HG02678 (cell line): Measurements from ENCODE around the gene TTLL6.
"Not testable (repeated sequence)": the region's sequence is repeated elsewhere in the genome, so short reads cannot be mapped to it uniquely, and the experiment has no call there.

ENCODE experiments used
- ATAC-seq: cut with Tn5 transposase; IDR thresholded peaks from one replicate; pipeline ENCODE4 v1.9.1; 2021; ENCODE audit warnings: mild to moderate bottlenecking, moderate library complexity; ENCODE audit not compliant: unreplicated experiment

The TTLL6 gene

GRCh38 chr17:48816774-48817590 is at the start of gene TTLL6:
Gene TTLL6 (minus strand): TSS chr17:48817229. CDS start chr17:48817072, 157 bp downstream.
- peak; percentile 90 for ATAC-seq

GRCh38 chr17:48860456-48860855 is 43.4 kb upstream of the TTLL6 start:
- no peak for ATAC-seq

- ATAC-seq: no peak
These were observed 43.0 kb upstream of the TTLL6 start for GRCh38 chr17:48860034-48860433.

- ATAC-seq: no peak
These were observed 39.2 kb upstream of the TTLL6 start for GRCh38 chr17:48856122-48856821.

GRCh38 chr17:48854774-48855476 is 37.9 kb upstream of the TTLL6 start:
- ATAC-seq: no peak

- no peak for ATAC-seq
These were observed 33.8 kb upstream of the TTLL6 start for GRCh38 chr17:48850792-48851323.

DNA sequence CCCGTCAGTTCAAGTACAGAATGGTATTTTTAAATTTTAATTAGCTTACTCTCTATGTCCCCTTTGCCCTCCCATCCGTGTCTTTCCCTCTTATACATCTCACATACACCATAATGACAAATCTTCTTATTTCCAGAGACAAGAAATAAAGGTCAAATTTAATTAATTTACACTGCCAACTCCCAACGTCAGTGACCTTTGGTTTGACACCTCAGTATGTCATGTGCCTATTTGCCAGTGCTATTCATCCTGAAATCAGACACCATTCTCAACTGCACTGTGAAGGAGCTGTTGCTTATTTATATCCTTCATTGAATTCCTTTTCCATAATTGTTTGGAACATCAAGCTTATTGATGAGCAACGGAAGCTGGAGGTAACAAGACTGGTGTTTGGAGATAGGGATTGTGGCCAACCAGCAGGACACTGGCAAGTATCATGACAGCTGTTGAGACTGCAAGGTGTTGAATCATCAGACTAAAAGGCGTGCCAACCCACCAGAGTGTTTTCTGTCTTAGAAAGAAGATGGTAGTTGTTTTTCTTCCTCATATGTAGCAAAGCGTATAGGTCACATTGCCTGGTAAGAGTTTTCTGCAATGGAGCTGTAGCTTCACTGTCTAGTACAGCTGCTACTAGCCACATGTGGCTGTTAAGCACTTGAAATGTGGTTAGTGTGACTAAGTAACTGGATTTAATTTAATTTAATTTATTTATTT is 26.3 kb upstream of the TTLL6 start:
- ATAC-seq: no peak

DNA sequence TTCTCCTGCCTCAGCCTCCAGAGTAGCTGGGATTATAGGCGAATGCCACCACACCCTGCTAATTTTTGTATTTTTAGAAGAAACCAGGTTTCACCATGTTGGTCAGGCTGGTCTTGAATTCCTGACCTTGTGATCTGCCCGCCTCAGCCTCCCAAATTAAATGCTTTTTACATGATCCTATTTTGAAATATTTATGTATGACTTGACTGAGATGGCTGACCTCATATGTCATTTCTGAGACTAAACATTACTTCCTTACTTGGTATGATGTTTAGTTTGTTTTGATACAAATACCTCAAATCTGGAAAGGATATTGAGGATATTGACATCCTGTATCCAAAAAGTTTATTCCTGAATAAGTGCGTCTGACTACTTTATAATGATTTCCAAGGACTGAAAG is 25.7 kb upstream of the TTLL6 start:
- no peak for ATAC-seq

DNA sequence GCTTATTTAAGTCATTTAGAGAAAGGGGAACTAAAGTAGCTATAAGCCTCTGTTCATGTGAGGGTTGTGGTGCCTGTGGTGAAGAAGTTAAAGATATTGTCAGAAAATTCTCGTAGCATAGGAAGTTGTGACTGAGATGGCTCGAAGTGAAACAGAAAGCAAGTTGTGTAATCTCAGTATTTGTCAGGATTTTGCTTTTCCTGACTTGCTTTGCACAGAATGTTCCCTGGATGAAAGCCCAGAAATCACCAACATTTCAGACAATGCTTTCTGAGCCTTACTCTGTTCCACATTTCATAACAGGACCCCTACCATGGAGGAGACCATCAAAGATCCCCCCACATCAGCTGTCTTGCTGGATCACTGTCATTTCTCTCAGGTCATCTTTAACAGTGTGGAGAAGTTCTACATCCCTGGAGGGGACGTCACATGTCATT is 24.4 kb upstream of the TTLL6 start:
- peak; percentile 85 for ATAC-seq

DNA sequence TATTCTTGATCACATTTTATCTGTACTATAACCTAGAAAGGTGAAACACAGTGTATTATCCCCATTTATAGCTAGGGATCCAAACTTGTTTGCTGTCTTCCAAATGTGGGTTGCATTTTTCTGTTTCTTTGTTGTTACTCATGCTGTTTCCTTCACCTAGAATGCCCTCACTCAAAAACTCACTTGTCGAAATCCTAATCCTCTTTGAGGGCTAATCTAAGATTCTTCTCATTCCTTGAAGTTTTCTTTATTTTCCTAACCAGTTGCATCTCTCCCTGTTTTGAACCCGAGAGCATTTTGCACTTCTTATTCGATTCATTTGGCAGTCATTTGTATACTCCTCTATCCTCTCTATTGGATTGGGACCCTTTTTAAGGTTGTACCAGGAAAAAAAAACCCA is 23.4 kb upstream of the TTLL6 start:
- no peak for ATAC-seq

- not testable (repeated sequence) for ATAC-seq
These were observed 20.4 kb upstream of the TTLL6 start for GRCh38 chr17:48837458-48837857.

GRCh38 chr17:48835971-48836370 is 18.9 kb upstream of the TTLL6 start:
- ATAC-seq: no peak

DNA sequence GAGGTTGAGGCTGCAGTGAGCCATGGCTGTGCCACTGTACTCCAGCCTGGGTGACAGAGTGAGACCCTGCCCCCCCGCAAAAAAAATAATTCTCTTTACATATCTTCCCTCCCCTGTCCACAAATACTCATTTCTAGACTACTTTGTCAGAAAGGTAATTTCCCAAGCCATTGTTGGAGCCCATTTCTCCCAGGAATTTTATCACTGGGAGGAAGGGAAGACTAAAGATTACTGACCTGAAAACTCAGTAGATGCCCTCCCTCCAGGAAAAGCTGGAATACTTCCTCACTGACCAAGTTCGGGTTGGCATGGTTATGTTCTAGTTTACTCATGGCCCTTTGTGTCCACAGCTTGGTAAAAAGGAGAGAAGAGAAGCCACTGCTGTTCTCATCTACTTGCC is 17.9 kb upstream of the TTLL6 start:
- no peak for ATAC-seq

- ATAC-seq: no peak
These were observed 14.5 kb upstream of the TTLL6 start for GRCh38 chr17:48831549-48831883.

DNA sequence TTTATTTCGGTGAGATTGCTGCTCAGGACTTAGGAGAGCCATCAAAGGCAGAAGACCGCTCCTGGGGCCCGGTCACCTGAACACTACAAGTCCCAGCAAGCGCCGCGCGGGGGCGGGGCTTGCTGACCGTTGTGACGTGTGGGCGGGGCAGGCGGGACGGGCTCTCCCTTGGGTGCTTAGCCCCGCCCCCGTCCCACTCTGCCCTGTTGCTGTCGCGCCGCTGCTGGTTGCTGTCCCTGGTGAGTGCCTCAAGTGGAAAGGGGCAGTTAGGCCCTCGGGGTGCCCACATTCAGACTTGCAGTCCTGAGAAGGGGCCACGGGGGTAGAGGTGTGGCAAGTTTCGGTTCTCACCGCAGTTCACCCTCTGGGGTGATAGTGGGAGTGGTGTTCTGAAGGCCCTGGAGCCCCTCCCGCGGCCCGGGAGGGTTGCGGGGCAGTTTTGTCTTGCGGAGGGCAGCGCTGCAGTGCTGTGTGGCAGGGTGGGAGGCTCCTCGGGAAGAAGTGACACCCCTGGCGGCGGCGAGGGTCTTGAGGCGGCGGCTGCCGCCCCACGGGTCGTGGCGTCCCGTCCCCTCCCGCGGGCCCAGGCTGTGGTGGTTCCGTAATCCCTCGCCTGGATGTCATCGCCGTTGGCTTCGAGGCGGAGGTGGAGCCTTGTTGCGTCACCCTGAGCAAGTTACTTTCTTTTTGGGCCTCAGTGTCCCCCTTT is 14.0 kb upstream of the TTLL6 start, which contains the start of gene CALCOCO2:
Gene CALCOCO2, plus strand, starts transcription at position 196 of the 709 bp plus-strand sequence. CDS start 10,673 bp downstream, outside the sequence.
- peak; percentile 86 for ATAC-seq

- no peak for ATAC-seq
These were observed 8.7 kb upstream of the TTLL6 start for GRCh38 chr17:48825446-48826381.

DNA sequence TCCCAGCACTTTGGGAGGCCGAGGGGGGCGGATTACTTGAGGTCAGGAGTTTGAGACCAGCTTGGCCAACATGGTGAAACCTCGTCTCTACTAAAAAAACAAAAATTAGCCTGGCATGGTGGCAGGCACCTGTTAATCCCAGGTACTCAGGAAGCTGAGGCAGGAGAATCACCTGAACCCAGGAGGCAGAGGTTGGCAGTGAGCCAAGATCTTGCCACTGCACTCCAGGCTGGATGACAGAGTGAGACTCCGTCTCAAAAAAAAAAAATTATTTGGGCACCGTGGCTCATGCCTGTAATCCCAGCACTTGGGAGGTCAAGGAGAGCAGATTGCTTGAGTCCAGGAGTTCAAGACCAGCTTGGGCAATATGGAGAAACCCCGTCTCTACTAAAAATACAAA is 3.9 kb upstream of the TTLL6 start:
- not testable (repeated sequence) for ATAC-seq

DNA sequence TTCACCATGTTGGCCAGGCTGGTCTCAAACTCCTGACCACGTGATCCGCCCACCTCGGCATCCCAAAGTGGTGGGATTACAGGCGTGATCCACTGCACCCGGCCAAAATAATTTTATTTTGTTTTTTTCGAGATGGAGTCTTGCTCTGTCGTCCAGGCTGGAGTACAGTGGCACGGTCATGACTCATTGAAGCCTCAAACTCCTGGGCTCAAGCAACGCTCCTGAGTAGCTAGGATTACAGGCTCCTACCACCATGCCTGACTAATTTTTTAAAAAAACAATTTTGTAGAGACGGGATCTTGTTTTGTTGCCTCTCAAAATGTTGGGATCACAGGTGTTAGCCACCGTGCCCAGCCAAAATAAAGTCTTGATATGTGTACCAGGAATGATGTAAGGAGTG is 2.4 kb upstream of the TTLL6 start:
- no peak for ATAC-seq

DNA sequence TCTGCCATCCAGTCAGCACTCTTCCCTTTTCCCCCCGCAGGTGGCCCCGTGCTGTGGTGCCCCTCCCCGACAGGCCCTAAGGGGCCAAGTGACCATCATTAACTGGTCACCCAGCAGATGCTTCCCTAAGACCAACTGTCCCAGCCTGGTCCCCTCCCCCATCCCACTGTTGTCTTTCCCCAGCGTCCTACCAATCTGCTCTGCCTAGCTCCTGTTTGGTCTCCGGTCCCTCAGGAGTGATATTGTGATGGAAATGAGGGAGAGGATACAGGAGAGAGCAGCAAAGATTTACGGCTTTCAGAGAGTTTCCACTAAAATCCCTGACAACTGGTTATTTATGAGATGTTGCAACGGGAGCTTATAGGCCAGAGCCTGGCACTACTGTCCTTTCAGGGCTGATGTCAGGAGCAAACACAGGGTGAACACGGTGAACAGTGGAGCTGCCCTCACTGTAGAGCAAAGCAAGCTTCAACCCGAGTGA is 1.4 kb upstream of the TTLL6 start:
- ATAC-seq: no peak
